ENCODE data around the gene CDK5RAP2.

CDK5RAP2 gene

GRCh38 chr9:120475341-120475740 is 104.6 kb downstream of the CDK5RAP2 start:
- TF ChIP-seq CTCF (IDR thresholded peaks at IDR 0.05; ENCODE audit: low read length, missing control alignments): no peak
- peak; percentile 78 for DNase-seq (ENCODE audit: low read depth)
- no peak overlapping the region for H3K4me3 ChIP-seq (replicated peaks; ENCODE audit: low read depth, low read length)

GRCh38 chr9:120474591-120475243 is 105.2 kb downstream of the CDK5RAP2 start:
- no peak overlapping the region for H3K4me3 ChIP-seq (replicated peaks; ENCODE audit: low read depth, low read length)
- peak; percentile 55 for DNase-seq (ENCODE audit: low read depth)
- no peak for TF ChIP-seq CTCF (IDR thresholded peaks at IDR 0.05; ENCODE audit: low read length, missing control alignments)

GRCh38 chr9:120473608-120474007 is 106.4 kb downstream of the CDK5RAP2 start:
- TF ChIP-seq CTCF (IDR thresholded peaks at IDR 0.05; ENCODE audit: low read length, missing control alignments): no peak
- H3K4me3 ChIP-seq (replicated peaks; ENCODE audit: low read depth, low read length): no peak overlapping the region
- no peak for DNase-seq (ENCODE audit: low read depth)

DNA sequence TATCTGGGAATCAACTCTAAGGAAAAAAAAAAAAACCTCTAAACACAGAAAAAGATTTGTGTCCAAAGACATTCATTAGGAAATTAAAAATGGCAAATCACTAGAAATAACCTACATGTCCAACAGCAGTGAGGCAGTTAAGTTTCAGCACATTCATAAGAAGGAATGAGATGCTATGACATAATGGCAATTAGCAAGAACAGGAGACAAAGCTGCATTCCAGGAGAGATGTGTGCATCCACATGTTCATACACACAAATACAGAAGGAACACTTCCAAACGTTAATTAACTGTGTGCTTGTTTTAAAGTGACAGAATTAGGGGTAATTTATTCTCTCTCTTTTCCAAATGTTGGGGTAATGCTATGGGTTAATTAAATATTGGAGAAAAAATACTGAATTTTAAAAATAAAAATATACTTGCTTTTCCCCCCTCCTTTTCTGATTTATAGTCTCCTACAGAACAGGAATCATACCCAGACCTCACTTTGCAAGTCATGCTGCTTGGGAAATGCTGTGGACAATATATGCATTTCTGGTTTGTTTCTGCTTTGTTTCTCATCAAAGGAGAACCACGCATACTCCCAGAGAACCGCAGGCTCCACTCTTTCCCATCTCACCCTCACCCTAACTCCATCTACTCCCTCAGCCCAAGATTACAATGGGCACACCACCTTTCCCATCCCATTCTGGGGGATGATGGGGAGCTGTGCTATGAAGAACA is 114.1 kb downstream of the CDK5RAP2 start:
- no peak overlapping the region for H3K4me3 ChIP-seq (replicated peaks; ENCODE audit: low read depth, low read length)
- no peak for DNase-seq (ENCODE audit: low read depth)

GRCh38 chr9:120464887-120465421 is 115.0 kb downstream of the CDK5RAP2 start:
- H3K4me3 ChIP-seq (replicated peaks; ENCODE audit: low read depth, low read length): no peak overlapping the region
- TF ChIP-seq CTCF (IDR thresholded peaks at IDR 0.05; ENCODE audit: low read length, missing control alignments): no peak
- no peak for DNase-seq (ENCODE audit: low read depth)

More for the DNA sequence above, 114.1 kb downstream of the CDK5RAP2 start:
- no peak for TF ChIP-seq CTCF (IDR thresholded peaks at IDR 0.05; ENCODE audit: low read length, missing control alignments)

GRCh38 chr9:120464176-120464886 is 115.6 kb downstream of the CDK5RAP2 start:
- no peak for TF ChIP-seq CTCF (IDR thresholded peaks at IDR 0.05; ENCODE audit: low read length, missing control alignments)
- no peak overlapping the region for H3K4me3 ChIP-seq (replicated peaks; ENCODE audit: low read depth, low read length)
- DNase-seq (ENCODE audit: low read depth): no peak
